ENCODE measurements around the gene KCNQ1. TPM values are rescaled to one million over a fixed set of nuclear protein-coding genes. Genes with fewer than 3 reads are reported as not detected.

Gene KCNQ1
- total RNA-seq, 1 donor from 2014 or later = 2.6 TPM

DNA sequence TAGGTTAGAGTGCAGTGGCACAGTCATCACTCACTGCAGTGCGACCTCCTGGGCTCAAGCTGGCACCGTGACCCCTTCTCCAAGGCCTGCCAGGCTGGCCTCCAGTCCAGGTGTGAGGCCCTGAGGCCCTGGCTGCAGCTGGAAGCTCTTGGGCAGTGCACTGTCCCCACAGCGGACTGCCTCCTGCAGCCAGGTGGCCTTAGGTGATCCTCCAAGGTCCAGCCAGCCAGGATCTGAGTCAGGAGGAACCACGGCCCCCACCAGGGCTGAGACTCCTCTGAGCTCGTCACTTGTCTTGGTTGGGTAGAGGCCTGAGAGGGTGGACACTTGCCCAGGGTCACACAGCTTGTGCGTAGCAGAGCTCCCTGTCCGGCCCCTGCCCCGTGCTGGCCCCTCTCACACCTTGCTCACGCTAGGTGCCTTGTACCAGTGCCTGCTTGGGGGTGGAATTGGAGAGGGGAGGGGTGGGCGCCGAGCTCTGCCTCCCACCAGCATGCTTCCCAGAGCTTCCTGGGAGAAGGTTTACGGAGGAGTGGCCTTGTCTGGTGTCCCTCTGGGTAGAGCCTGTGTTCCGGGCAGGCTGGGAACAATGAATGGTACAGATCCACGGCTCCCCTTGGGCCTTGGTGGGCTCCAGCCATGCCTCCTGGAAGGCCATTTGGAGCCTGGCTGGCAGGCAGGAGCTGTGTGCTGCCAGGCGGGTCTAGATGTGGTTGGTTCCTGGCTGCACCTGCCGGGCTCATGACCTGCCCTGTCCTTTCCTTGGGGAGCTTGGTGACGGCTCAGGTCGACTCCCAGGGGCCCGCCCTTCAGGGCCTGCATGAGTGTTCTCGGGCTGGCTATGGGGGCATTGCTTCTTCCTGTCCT is 20.6 kb downstream of the KCNQ1 start:
- no peak overlapping the region for H3K4me3 ChIP-seq (ENCODE audit: low read length in 3 of 3)
- H3K9me3 ChIP-seq (ENCODE audit: control insufficient read depth in 3 of 3, low read length in 3 of 3) = peaks cover 0 to 2% (median 0%) of the 10 kb centered on the region in 3 donors
- H3K27ac ChIP-seq (ENCODE audit: low read depth, low read length) = no peak overlapping the region
- no peaks in the 10 kb centered on the region for H3K36me3 ChIP-seq (ENCODE audit: control insufficient read depth in 3 of 3, insufficient read depth in 3 of 3, low read length in 3 of 3)
- H3K27me3 ChIP-seq (ENCODE audit: control insufficient read depth in 3 of 3, insufficient read depth in 3 of 3, low read length in 3 of 3) = peaks cover 0 to 13% (median 8%) of the 10 kb centered on the region in 3 donors
- no peak overlapping the region for H3K9ac ChIP-seq (ENCODE audit: low read depth in 1 of 3, low read length in 3 of 3)
- no peaks in the 10 kb centered on the region for H3K4me1 ChIP-seq (ENCODE audit: control insufficient read depth in 3 of 3, insufficient read depth in 3 of 3, low read length in 3 of 3)

GRCh38 chr11:2466069-2466801 is 21.4 kb downstream of the KCNQ1 start:
- no peak overlapping the region for H3K4me3 ChIP-seq (ENCODE audit: low read length in 3 of 3)
- peaks cover 0 to 2% (median 0%) of the 10 kb centered on the region in 3 donors for H3K9me3 ChIP-seq (ENCODE audit: control insufficient read depth in 3 of 3, low read length in 3 of 3)
- no peak overlapping the region for H3K9ac ChIP-seq (ENCODE audit: low read depth in 1 of 3, low read length in 3 of 3)
- H3K27me3 ChIP-seq (ENCODE audit: control insufficient read depth in 3 of 3, insufficient read depth in 3 of 3, low read length in 3 of 3) = peaks cover 3 to 18% (median 13%) of the 10 kb centered on the region in 3 donors
- no peaks in the 10 kb centered on the region for H3K4me1 ChIP-seq (ENCODE audit: control insufficient read depth in 3 of 3, insufficient read depth in 3 of 3, low read length in 3 of 3)
- no peaks in the 10 kb centered on the region for H3K36me3 ChIP-seq (ENCODE audit: control insufficient read depth in 3 of 3, insufficient read depth in 3 of 3, low read length in 3 of 3)
- no peak overlapping the region for H3K27ac ChIP-seq (ENCODE audit: low read depth, low read length)

DNA sequence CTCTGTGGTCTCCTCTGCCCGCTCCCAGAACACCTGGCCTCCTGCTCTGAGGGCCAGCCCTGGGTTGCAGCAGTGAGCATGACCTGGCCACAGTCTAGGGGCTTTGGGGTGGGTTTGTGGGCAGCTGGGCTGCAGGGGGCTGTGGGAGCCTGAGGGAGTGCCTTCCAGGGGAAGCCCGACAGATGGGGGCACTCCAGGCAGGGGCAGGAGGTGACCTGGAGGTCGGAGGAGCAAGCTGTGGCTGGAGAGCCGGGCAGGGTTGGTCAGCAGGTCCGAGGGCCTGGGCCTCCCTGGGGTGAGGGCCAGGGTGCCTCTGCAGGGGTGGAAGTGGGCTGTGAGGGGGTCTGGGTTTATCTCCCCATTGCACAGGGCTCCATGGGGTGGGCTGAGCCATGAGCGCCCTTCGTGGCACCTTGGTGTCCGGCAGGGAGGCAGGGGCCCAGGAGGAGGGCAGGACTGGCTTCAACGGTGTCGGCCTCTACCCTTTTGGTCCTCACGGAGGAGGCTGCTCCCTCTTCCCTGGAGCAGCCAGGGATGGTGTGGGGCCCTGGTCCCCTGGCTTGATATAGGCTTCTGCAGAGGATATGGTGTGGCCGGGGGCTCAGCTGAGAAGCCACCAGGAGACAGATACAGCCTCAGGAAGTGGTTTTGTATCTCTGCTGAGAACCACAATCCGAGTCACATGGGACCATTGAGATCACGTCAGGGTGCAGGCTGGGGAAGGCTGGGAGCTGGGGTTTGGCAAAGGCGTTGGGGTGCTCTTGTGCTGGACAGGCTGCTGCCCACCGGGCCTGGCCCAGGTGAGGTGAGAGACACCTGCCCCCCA is 22.3 kb downstream of the KCNQ1 start:
- H3K27ac ChIP-seq (ENCODE audit: low read depth, low read length) = no peak overlapping the region
- no peak overlapping the region for H3K9ac ChIP-seq (ENCODE audit: low read depth in 1 of 3, low read length in 3 of 3)
- H3K9me3 ChIP-seq (ENCODE audit: control insufficient read depth in 3 of 3, low read length in 3 of 3) = peaks cover 0 to 2% (median 0%) of the 10 kb centered on the region in 3 donors
- H3K27me3 ChIP-seq (ENCODE audit: control insufficient read depth in 3 of 3, insufficient read depth in 3 of 3, low read length in 3 of 3) = peaks cover 11 to 22% (median 22%) of the 10 kb centered on the region in 3 donors
- H3K4me3 ChIP-seq (ENCODE audit: low read length in 3 of 3) = no peak overlapping the region
- no peaks in the 10 kb centered on the region for H3K36me3 ChIP-seq (ENCODE audit: control insufficient read depth in 3 of 3, insufficient read depth in 3 of 3, low read length in 3 of 3)
- H3K4me1 ChIP-seq (ENCODE audit: control insufficient read depth in 3 of 3, insufficient read depth in 3 of 3, low read length in 3 of 3) = no peaks in the 10 kb centered on the region

DNA sequence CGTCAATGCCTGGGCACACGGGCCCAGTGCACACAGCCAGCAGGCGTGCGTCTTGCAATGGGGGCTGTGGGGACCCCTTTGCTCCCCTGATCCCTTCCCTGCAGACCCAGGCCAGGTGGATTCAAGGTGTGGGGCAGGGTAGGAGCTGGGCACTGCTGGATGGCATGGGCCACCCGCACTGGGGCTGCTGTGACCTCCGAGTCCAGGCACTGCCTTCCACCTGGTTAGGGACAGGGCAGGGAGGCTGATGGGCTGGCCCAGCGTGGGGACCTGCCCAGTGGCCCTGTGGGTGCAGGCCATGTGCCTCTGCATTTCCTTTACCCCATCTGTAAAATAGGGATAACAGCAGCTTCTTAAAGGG is 22.9 kb downstream of the KCNQ1 start:
- Histone ChIP-seq H3K4me1 (ENCODE audit: control insufficient read depth in 3 of 3, insufficient read depth in 3 of 3, low read length in 3 of 3) (no peaks in the 10 kb centered on the region), H3K36me3 (ENCODE audit: control insufficient read depth in 3 of 3, insufficient read depth in 3 of 3, low read length in 3 of 3) (no peaks in the 10 kb centered on the region), H3K27ac (ENCODE audit: low read depth, low read length) (no peak overlapping the region), H3K9me3 (ENCODE audit: control insufficient read depth in 3 of 3, low read length in 3 of 3) (peaks cover 0 to 2% (median 0%) of the 10 kb centered on the region in 3 donors), H3K4me3 (ENCODE audit: low read length in 3 of 3) (no peak overlapping the region), H3K9ac (ENCODE audit: low read depth in 1 of 3, low read length in 3 of 3) (no peak overlapping the region), H3K27me3 (ENCODE audit: control insufficient read depth in 3 of 3, insufficient read depth in 3 of 3, low read length in 3 of 3) (peaks cover 14 to 26% (median 26%) of the 10 kb centered on the region in 3 donors)

- Histone ChIP-seq H3K27me3 (ENCODE audit: control insufficient read depth in 3 of 3, insufficient read depth in 3 of 3, low read length in 3 of 3) (peaks cover 14 to 35% (median 31%) of the 10 kb centered on the region in 3 donors), H3K36me3 (ENCODE audit: control insufficient read depth in 3 of 3, insufficient read depth in 3 of 3, low read length in 3 of 3) (no peaks in the 10 kb centered on the region), H3K4me3 (ENCODE audit: low read length in 3 of 3) (no peak overlapping the region), H3K9ac (ENCODE audit: low read depth in 1 of 3, low read length in 3 of 3) (no peak overlapping the region), H3K9me3 (ENCODE audit: control insufficient read depth in 3 of 3, low read length in 3 of 3) (peaks cover 0 to 2% (median 0%) of the 10 kb centered on the region in 3 donors), H3K4me1 (ENCODE audit: control insufficient read depth in 3 of 3, insufficient read depth in 3 of 3, low read length in 3 of 3) (no peaks in the 10 kb centered on the region), H3K27ac (ENCODE audit: low read depth, low read length) (no peak overlapping the region)
These were observed 23.8 kb downstream of the KCNQ1 start for GRCh38 chr11:2468363-2469235.

DNA sequence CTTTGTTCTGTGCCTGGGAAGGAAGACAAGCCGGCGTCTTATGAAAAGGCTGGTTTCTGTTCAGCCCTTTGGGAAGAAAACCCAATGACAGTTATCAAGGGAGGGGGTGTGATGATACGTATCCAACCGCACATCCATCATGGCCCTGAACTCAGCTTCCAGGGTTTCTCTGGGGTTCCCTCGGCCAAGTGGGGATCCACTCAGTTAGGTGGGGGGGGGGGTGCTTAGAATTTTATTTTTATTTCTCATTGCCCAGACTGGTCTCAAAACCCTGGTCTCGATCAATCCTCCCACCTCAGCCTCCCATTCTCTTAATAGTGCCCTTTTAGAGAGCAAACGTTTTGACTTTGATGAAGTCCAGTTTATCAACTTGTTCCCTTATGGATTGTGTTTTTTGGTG is 25.7 kb downstream of the KCNQ1 start:
- H3K27me3 ChIP-seq (ENCODE audit: control insufficient read depth in 3 of 3, insufficient read depth in 3 of 3, low read length in 3 of 3) = peaks cover 28 to 43% (median 40%) of the 10 kb centered on the region in 3 donors
- H3K9me3 ChIP-seq (ENCODE audit: control insufficient read depth in 3 of 3, low read length in 3 of 3) = peaks cover 0 to 2% (median 0%) of the 10 kb centered on the region in 3 donors
- H3K36me3 ChIP-seq (ENCODE audit: control insufficient read depth in 3 of 3, insufficient read depth in 3 of 3, low read length in 3 of 3) = no peaks in the 10 kb centered on the region
- no peak overlapping the region for H3K27ac ChIP-seq (ENCODE audit: low read depth, low read length)
- H3K4me1 ChIP-seq (ENCODE audit: control insufficient read depth in 3 of 3, insufficient read depth in 3 of 3, low read length in 3 of 3) = no peaks in the 10 kb centered on the region
- no peak overlapping the region for H3K9ac ChIP-seq (ENCODE audit: low read depth in 1 of 3, low read length in 3 of 3)
- H3K4me3 ChIP-seq (ENCODE audit: low read length in 3 of 3) = no peak overlapping the region

GRCh38 chr11:2471048-2471803 is 26.4 kb downstream of the KCNQ1 start:
- H3K9me3 ChIP-seq (ENCODE audit: control insufficient read depth in 3 of 3, low read length in 3 of 3) = peaks cover 0 to 2% (median 0%) of the 10 kb centered on the region in 3 donors
- peaks cover 28 to 39% (median 35%) of the 10 kb centered on the region in 3 donors for H3K27me3 ChIP-seq (ENCODE audit: control insufficient read depth in 3 of 3, insufficient read depth in 3 of 3, low read length in 3 of 3)
- no peak overlapping the region for H3K27ac ChIP-seq (ENCODE audit: low read depth, low read length)
- H3K4me1 ChIP-seq (ENCODE audit: control insufficient read depth in 3 of 3, insufficient read depth in 3 of 3, low read length in 3 of 3) = no peaks in the 10 kb centered on the region
- no peak overlapping the region for H3K4me3 ChIP-seq (ENCODE audit: low read length in 3 of 3)
- H3K36me3 ChIP-seq (ENCODE audit: control insufficient read depth in 3 of 3, insufficient read depth in 3 of 3, low read length in 3 of 3) = no peaks in the 10 kb centered on the region
- no peak overlapping the region for H3K9ac ChIP-seq (ENCODE audit: low read depth in 1 of 3, low read length in 3 of 3)

DNA sequence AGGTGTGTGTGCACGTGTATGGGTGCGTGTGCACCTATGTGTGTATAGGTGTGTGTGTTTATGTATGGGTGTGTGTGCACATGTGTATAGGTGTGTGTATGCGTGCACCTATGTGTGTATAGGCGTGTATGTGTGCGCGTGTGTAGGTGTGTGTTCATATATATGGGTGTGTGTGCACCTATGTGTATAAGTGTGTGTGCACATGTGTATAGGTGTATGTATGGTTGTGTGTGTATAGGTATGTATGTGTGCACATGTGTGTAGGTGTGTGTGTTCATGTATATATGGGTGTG is 26.9 kb downstream of the KCNQ1 start:
- Histone ChIP-seq H3K4me3 (ENCODE audit: low read length in 3 of 3) (no peak overlapping the region), H3K27ac (ENCODE audit: low read depth, low read length) (no peak overlapping the region), H3K27me3 (ENCODE audit: control insufficient read depth in 3 of 3, insufficient read depth in 3 of 3, low read length in 3 of 3) (peaks cover 28 to 42% (median 32%) of the 10 kb centered on the region in 3 donors), H3K9ac (ENCODE audit: low read depth in 1 of 3, low read length in 3 of 3) (no peak overlapping the region), H3K9me3 (ENCODE audit: control insufficient read depth in 3 of 3, low read length in 3 of 3) (peaks cover 0 to 2% (median 0%) of the 10 kb centered on the region in 3 donors), H3K36me3 (ENCODE audit: control insufficient read depth in 3 of 3, insufficient read depth in 3 of 3, low read length in 3 of 3) (no peaks in the 10 kb centered on the region), H3K4me1 (ENCODE audit: control insufficient read depth in 3 of 3, insufficient read depth in 3 of 3, low read length in 3 of 3) (no peaks in the 10 kb centered on the region)

Measured in skeletal muscle tissue (tissue), 4 donors.